Osteocyte (in vitro differentiated cells): ENCODE measurements around the gene GRB10. TPM values are rescaled to one million over a fixed set of nuclear protein-coding genes. Genes with fewer than 3 reads are reported as not detected.

Source experiments
- DNase-seq: peaks from one replicate; pipeline ENCODE4 v3.0.0; 2021; ENCODE audit warnings: mixed read lengths; ENCODE audit not compliant: unreplicated experiment; ENCODE audit errors: extremely low spot score
- H3K27ac Mint-ChIP-seq: one replicate; pipeline ENCODE4 v1.8.0; 2021; ENCODE audit warnings: mild to moderate bottlenecking, mixed read lengths; ENCODE audit not compliant: unreplicated experiment
- H3K27me3 Mint-ChIP-seq: one replicate; pipeline ENCODE4 v1.8.0; 2021; ENCODE audit warnings: mixed read lengths; ENCODE audit not compliant: unreplicated experiment
- H3K36me3 Mint-ChIP-seq: one replicate; pipeline ENCODE4 v1.8.0; 2021; ENCODE audit warnings: mixed read lengths; ENCODE audit not compliant: unreplicated experiment
- H3K4me1 Mint-ChIP-seq: one replicate; pipeline ENCODE4 v1.8.0; 2021; ENCODE audit warnings: mixed read lengths; ENCODE audit not compliant: unreplicated experiment
- H3K4me3 Mint-ChIP-seq: one replicate; pipeline ENCODE4 v1.8.0; 2021; ENCODE audit warnings: mild to moderate bottlenecking, moderate library complexity, mixed read lengths; ENCODE audit not compliant: unreplicated experiment
- H3K9me3 Mint-ChIP-seq: one replicate; pipeline ENCODE4 v1.8.0; 2021; ENCODE audit warnings: mixed read lengths; ENCODE audit not compliant: unreplicated experiment
- CTCF ChIP-seq: fragments of 200-600 bp; sonication (generic); IDR thresholded peaks from 2 replicates; pipeline ENCODE4 v1.5.0; 2021; ENCODE audit warnings: antibody characterized with exemption, mild to moderate bottlenecking, moderate library complexity
- total RNA-seq: library from RNA; stranded (reverse); gene quantifications from 2 replicates; pipeline ENCODE4 v1.2.1, GENCODE V29; 2021

GRB10 gene
- total RNA-seq, 1 donor from 2014 or later = 51.3 TPM

GRCh38 chr7:50812841-50813475, 30.3 kb upstream of the GRB10 start:
- Mint-ChIP-seq H3K27ac (no peak overlapping the region), H3K4me3 (no peak overlapping the region), H3K27me3 (no peaks in the 10 kb centered on the region), H3K9me3 (no peaks in the 10 kb centered on the region), H3K4me1 (peaks cover 10% of the 10 kb centered on the region), H3K36me3 (no peaks in the 10 kb centered on the region)
- TF ChIP-seq CTCF = no peak
- DNase-seq = no peak

- H3K27ac Mint-ChIP-seq = no peak overlapping the region
- H3K4me3 Mint-ChIP-seq = no peak overlapping the region
- TF ChIP-seq CTCF = no peak
- no peaks in the 10 kb centered on the region for H3K36me3 Mint-ChIP-seq
- no peak for DNase-seq
- H3K4me1 Mint-ChIP-seq = peaks cover 15% of the 10 kb centered on the region
- no peaks in the 10 kb centered on the region for H3K9me3 Mint-ChIP-seq
- no peaks in the 10 kb centered on the region for H3K27me3 Mint-ChIP-seq
Observed at GRCh38 chr7:50812094-50812493, 29.4 kb upstream of the GRB10 start.

GRCh38 chr7:50808282-50808888, 25.7 kb upstream of the GRB10 start:
- Mint-ChIP-seq H3K9me3 (no peaks in the 10 kb centered on the region), H3K4me3 (no peak overlapping the region), H3K27ac (no peak overlapping the region), H3K4me1 (peaks cover 38% of the 10 kb centered on the region), H3K27me3 (no peaks in the 10 kb centered on the region), H3K36me3 (no peaks in the 10 kb centered on the region)
- no peak for TF ChIP-seq CTCF
- no peak for DNase-seq

GRCh38 chr7:50807026-50807730, 24.5 kb upstream of the GRB10 start:
- TF ChIP-seq CTCF = no peak
- Mint-ChIP-seq H3K27ac (no peak overlapping the region), H3K27me3 (no peaks in the 10 kb centered on the region), H3K9me3 (no peaks in the 10 kb centered on the region), H3K36me3 (no peaks in the 10 kb centered on the region), H3K4me3 (no peak overlapping the region), H3K4me1 (peaks cover 31% of the 10 kb centered on the region)
- DNase-seq = no peak

GRCh38 chr7:50806143-50806542, 23.4 kb upstream of the GRB10 start:
- no peaks in the 10 kb centered on the region for H3K9me3 Mint-ChIP-seq
- H3K27me3 Mint-ChIP-seq = peaks cover 4% of the 10 kb centered on the region
- peak overlapping the region; percentile 55 for H3K27ac Mint-ChIP-seq
- no peak for DNase-seq
- peaks cover 31% of the 10 kb centered on the region for H3K4me1 Mint-ChIP-seq
- H3K4me3 Mint-ChIP-seq = no peak overlapping the region
- no peak for TF ChIP-seq CTCF
- no peaks in the 10 kb centered on the region for H3K36me3 Mint-ChIP-seq
